Spinal cord (tissue), 10 donors: ENCODE results near the gene NEGR1. TPM values are rescaled to one million over a fixed set of nuclear protein-coding genes. Genes with fewer than 3 reads are reported as not detected.
A peak's percentile ranks its signal among the peaks of the same experiment; 100 is the strongest.

ENCODE experiments used
- DNase-seq, 6 donors: peaks; one replicate each; pipeline versions ENCODE4 v3.0.0 to v3.0.0-alpha.2; 2013 to 2015; ENCODE audit warnings: low spot score in 6 of 6, low read depth in 4 of 6
- H3K27ac ChIP-seq: one replicate; pipeline ENCODE4 v1.5.1; 2013; ENCODE audit warnings: low read depth, low read length, control low read depth
- H3K27me3 ChIP-seq: one replicate; pipeline ENCODE4 v1.6.1; 2013; ENCODE audit warnings: low read length; ENCODE audit not compliant: control insufficient read depth, insufficient read depth
- H3K36me3 ChIP-seq: one replicate; pipeline ENCODE4 v1.6.1; 2013; ENCODE audit warnings: low read length; ENCODE audit not compliant: control insufficient read depth, insufficient read depth
- H3K4me1 ChIP-seq: one replicate; pipeline ENCODE4 v1.6.1; 2013; ENCODE audit warnings: low read length; ENCODE audit not compliant: control insufficient read depth, insufficient read depth
- H3K4me3 ChIP-seq: one replicate; pipeline ENCODE4 v1.5.1; 2013; ENCODE audit warnings: low read depth, low read length, control low read depth
- H3K9me3 ChIP-seq: one replicate; pipeline ENCODE4 v1.6.1; 2013; ENCODE audit warnings: low read length; ENCODE audit not compliant: control insufficient read depth, insufficient read depth
- WGBS: methylation state at CpG from one replicate; pipeline ENCODE4 v1.1.5; 2013; ENCODE audit warnings: missing lambda C conversion rate; ENCODE audit not compliant: insufficient coverage; 5-methylcytosine and 5-hydroxymethylcytosine counted together
- polyA plus RNA-seq, 2 donors: library from polyadenylated mRNA; unstranded; fragments of 120-200 nt; gene quantifications; one replicate each; pipeline ENCODE4 v1.2.1, GENCODE V29; 2013; ENCODE audit not compliant: insufficient read length in 2 of 2
- total RNA-seq, 2 donors: library from RNA; depleted of rRNA in 1 of 2; stranded (reverse); fragments of 120-200 nt in 1 of 2; fragments of >200 nt in 1 of 2; gene quantifications; one replicate each; pipeline versions ENCODE4 v1.2.3 to v1.2.4, GENCODE V29; 2013 to 2014
- donor health status: healthy.

The NEGR1 gene
- total and polyA plus RNA-seq, 4 donors: 21.4 to 88.6 (median 72.8) TPM

- no peaks in the 10 kb centered on the region for H3K36me3 ChIP-seq
- H3K9me3 ChIP-seq: peaks cover 4% of the 10 kb centered on the region
- H3K27me3 ChIP-seq: no peaks in the 10 kb centered on the region
- DNase-seq: no peak
- no peak overlapping the region for H3K4me3 ChIP-seq
- H3K4me1 ChIP-seq: no peaks in the 10 kb centered on the region
- no peak overlapping the region for H3K27ac ChIP-seq
These were observed 889.0 kb downstream of the NEGR1 start for GRCh38 chr1:71393301-71393700.

- H3K4me1 ChIP-seq: no peaks in the 10 kb centered on the region
- H3K9me3 ChIP-seq: peaks cover 4% of the 10 kb centered on the region
- no CpG with 5 or more reads among the region's 2 CpGs for WGBS
- H3K27ac ChIP-seq: no peak overlapping the region
- H3K36me3 ChIP-seq: no peaks in the 10 kb centered on the region
- H3K27me3 ChIP-seq: no peaks in the 10 kb centered on the region
- no peak overlapping the region for H3K4me3 ChIP-seq
- no peak for DNase-seq
These were observed 891.8 kb downstream of the NEGR1 start for GRCh38 chr1:71390518-71390917.

DNA sequence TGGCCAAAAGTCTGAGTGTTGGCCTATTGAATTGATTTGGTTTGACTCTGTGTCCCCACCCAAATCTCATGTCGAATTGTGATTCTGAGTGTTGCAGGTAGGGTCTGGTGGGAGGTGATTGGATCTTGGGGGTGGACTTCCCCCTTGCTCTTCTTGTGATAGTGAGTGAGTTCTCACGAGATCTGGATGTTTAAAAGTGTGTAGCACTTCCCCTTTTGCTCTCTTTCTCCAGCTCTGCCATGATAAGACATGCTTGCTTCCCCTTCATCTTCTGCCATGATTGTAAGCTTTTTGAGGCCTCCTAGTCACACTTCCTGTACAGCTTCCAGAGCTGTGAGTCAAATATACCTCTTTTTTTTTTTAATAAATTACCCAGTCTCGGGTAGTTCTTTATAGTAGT, 904.5 kb downstream of the NEGR1 start:
- Histone ChIP-seq H3K27me3 (no peaks in the 10 kb centered on the region), H3K4me1 (no peaks in the 10 kb centered on the region), H3K27ac (no peak overlapping the region), H3K36me3 (no peaks in the 10 kb centered on the region), H3K4me3 (no peak overlapping the region), H3K9me3 (no peaks in the 10 kb centered on the region)
- WGBS: no CpG with 5 or more reads among the region's 3 CpGs
- DNase-seq: no peak

- DNase-seq: no peak
- H3K4me3 ChIP-seq: no peak overlapping the region
- H3K27me3 ChIP-seq: no peaks in the 10 kb centered on the region
- no peaks in the 10 kb centered on the region for H3K4me1 ChIP-seq
- no peaks in the 10 kb centered on the region for H3K9me3 ChIP-seq
- H3K27ac ChIP-seq: no peak overlapping the region
- H3K36me3 ChIP-seq: no peaks in the 10 kb centered on the region
- WGBS: no CpG with 5 or more reads among the region's 2 CpGs
These were observed 909.8 kb downstream of the NEGR1 start for GRCh38 chr1:71372496-71372895.

- Histone ChIP-seq H3K27ac (no peak overlapping the region), H3K4me1 (no peaks in the 10 kb centered on the region), H3K27me3 (no peaks in the 10 kb centered on the region), H3K9me3 (no peaks in the 10 kb centered on the region), H3K36me3 (no peaks in the 10 kb centered on the region), H3K4me3 (no peak overlapping the region)
- no CpG with 5 or more reads among the region's 1 CpG for WGBS
- peak in 1 of 6 donors; percentile 64 for DNase-seq
These were observed 910.8 kb downstream of the NEGR1 start for GRCh38 chr1:71371581-71371980.

DNA sequence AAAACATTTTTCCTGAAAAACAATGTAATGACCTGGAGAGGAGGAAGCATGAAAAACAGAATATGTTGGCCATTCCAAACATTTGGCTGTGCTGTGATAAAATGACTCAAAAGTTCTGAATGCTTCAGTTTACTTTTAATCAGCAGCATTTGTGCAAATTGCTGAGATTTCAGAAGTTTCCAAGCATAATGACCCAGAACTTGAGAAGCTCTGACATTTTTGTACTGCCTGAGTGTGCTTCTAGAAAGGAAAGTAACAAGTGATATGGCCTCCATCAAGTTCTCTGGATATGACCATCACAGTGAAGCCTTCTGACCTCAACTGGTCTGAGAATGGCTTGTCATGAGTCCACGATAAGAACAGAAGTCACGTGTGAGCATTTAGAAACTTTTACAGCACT, 918.1 kb downstream of the NEGR1 start:
- H3K4me1 ChIP-seq: no peaks in the 10 kb centered on the region
- DNase-seq: no peak
- no peaks in the 10 kb centered on the region for H3K9me3 ChIP-seq
- no peak overlapping the region for H3K4me3 ChIP-seq
- WGBS: no CpG with 5 or more reads among the region's 2 CpGs
- no peaks in the 10 kb centered on the region for H3K27me3 ChIP-seq
- H3K36me3 ChIP-seq: no peaks in the 10 kb centered on the region
- H3K27ac ChIP-seq: no peak overlapping the region

DNA sequence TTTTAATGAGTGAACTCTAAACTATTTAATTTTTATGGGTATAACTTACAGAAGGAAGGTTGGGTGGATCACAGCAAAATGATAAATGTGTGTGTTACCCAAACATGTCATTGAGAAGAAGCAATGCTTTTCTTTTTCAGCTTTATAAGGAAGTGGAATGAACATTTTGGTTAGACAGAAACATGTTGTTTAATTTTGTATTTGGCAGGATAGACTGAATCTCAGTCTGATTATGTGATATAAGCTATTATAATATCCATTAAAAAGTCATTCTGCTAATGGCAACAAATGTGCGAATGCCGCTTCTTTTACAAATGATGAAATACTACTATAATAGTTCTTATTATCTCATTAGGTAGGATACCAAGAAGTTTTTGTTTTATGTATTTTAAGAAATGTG, 919.6 kb downstream of the NEGR1 start:
- Histone ChIP-seq H3K9me3 (no peaks in the 10 kb centered on the region), H3K27me3 (no peaks in the 10 kb centered on the region), H3K36me3 (no peaks in the 10 kb centered on the region), H3K27ac (no peak overlapping the region), H3K4me1 (no peaks in the 10 kb centered on the region), H3K4me3 (no peak overlapping the region)
- DNase-seq: peak in 1 of 6 donors; percentile 3
- no CpG with 5 or more reads among the region's 2 CpGs for WGBS

GRCh38 chr1:71362076-71362475, 920.3 kb downstream of the NEGR1 start:
- Histone ChIP-seq H3K27me3 (no peaks in the 10 kb centered on the region), H3K4me3 (no peak overlapping the region), H3K27ac (no peak overlapping the region), H3K9me3 (no peaks in the 10 kb centered on the region), H3K36me3 (no peaks in the 10 kb centered on the region), H3K4me1 (no peaks in the 10 kb centered on the region)
- 100% methylated on average over 1 of the region's 2 CpGs for WGBS
- DNase-seq: no peak

DNA sequence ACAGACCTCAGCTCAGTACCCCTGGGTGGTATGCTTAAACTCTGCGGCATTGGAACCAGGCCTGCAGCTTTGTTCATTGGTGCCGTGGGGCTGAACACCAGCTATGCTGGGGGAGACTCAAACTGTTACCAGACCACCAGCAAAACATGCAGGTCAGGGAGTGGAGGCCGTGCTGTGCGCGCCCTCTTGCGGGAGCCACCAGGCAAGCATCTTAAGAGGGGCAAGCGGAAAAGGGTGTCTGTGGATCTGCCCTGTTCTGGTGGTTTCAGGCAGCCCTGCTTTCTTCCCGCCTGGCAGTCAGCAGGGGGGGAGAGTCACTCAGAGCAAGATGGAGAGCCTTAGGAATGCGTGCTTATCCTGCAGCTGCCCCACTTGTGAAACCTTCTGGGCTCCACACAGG, 924.6 kb downstream of the NEGR1 start:
- no peaks in the 10 kb centered on the region for H3K4me1 ChIP-seq
- H3K27me3 ChIP-seq: no peaks in the 10 kb centered on the region
- no peaks in the 10 kb centered on the region for H3K36me3 ChIP-seq
- no peak overlapping the region for H3K27ac ChIP-seq
- no peak for DNase-seq
- H3K9me3 ChIP-seq: no peaks in the 10 kb centered on the region
- WGBS: 84% methylated on average over 8 of the region's 9 CpGs
- no peak overlapping the region for H3K4me3 ChIP-seq

GRCh38 chr1:71351438-71351837, 930.9 kb downstream of the NEGR1 start:
- H3K27ac ChIP-seq: no peak overlapping the region
- WGBS: no CpG with 5 or more reads among the region's 1 CpG
- DNase-seq: peak in 1 of 6 donors; percentile 38

More at GRCh38 chr1:71351438-71351837, 930.9 kb downstream of the NEGR1 start:
- Histone ChIP-seq H3K36me3 (no peaks in the 10 kb centered on the region), H3K4me1 (no peaks in the 10 kb centered on the region), H3K9me3 (no peaks in the 10 kb centered on the region), H3K27me3 (no peaks in the 10 kb centered on the region), H3K4me3 (no peak overlapping the region)
